MM.1S (cell line): ENCODE results near the gene ATP4A.

Source experiments
- CTCF ChIP-seq: fragments of 300-600 bp; sonication (generic); IDR thresholded peaks from 2 replicates; pipeline ENCODE4 v1.5.1; 2016; ENCODE audit warnings: antibody characterized with exemption, low read length, mixed read lengths
- EZH2 ChIP-seq: fragments of 300-600 bp; sonication (generic); optimal IDR thresholded peaks from 2 replicates; pipeline ENCODE3; 2017; ENCODE audit warnings: low read depth, mild to moderate bottlenecking, antibody characterized with exemption, low read length, mixed read lengths

- TF ChIP-seq CTCF: no peak
- no peak for TF ChIP-seq EZH2
Observed at GRCh38 chr19:35559281-35559659, 4.2 kb downstream of the ATP4A start.
